B cell (primary cell): Measurements from ENCODE around the gene SORT1. TPM values are rescaled to one million over a fixed set of nuclear protein-coding genes. Genes with fewer than 3 reads are reported as not detected.

Experiments used
- ATAC-seq: fragments of 200-7000 bp; cut with Tn5 transposase; one replicate; pipeline ENCODE4 v1.10.0; 2021; ENCODE audit warnings: low read depth, mild to moderate bottlenecking, moderate number of reproducible peaks, moderate library complexity
- CTCF ChIA-PET: fragments of 350-600 bp; sonication (Branson Sonifier 250); formaldehyde crosslinking; loops from one replicate; lab custom pipeline; 2021; ENCODE audit warnings: antibody characterized with exemption, inconsistent platforms; lab: Charles Lee
- POLR2A ChIA-PET: fragments of 350-600 bp; sonication (Branson Sonifier 250); formaldehyde crosslinking; loops from one replicate; lab custom pipeline; 2021; ENCODE audit warnings: antibody characterized with exemption; lab: Charles Lee
- DNase-seq: peaks from one replicate; pipeline ENCODE4 v3.0.0; 2013
- H2AFZ ChIP-seq: 2 replicates; pipeline ENCODE4 v1.6.1; 2012; ENCODE audit warnings: mild to moderate bottlenecking, low read depth, low read length; ENCODE audit not compliant: insufficient read depth, poor library complexity, severe bottlenecking
- H3K27ac ChIP-seq, 2 donors: 1 replicate in 1 of 2; 2 replicates in 1 of 2; pipeline ENCODE4 v1.5.1; 2012 to 2013; ENCODE audit warnings: low read length in 2 of 2, mild to moderate bottlenecking in 2 of 2, moderate library complexity in 1 of 2
- H3K27me3 ChIP-seq, 4 experiments: fragments of 200-600 bp in 1 of 4; sonication (generic) in 1 of 4; replicated peaks in 1 of 4; 1 replicate in 2 of 4; 2 replicates in 2 of 4; pipeline versions ENCODE4 v1.6.1 to v1.7.0; 2013 to 2016; ENCODE audit warnings: low read length in 3 of 4, mild to moderate bottlenecking in 2 of 4, mixed read lengths in 1 of 4, moderate library complexity in 1 of 4; ENCODE audit not compliant: insufficient read depth in 4 of 4, control insufficient read depth in 3 of 4; ENCODE audit errors: control extremely low read depth in 1 of 4
- H3K36me3 ChIP-seq, 2 experiments: replicated peaks in 1 of 2; 1 replicate in 1 of 2; 2 replicates in 1 of 2; pipeline versions ENCODE4 v1.6.1 to v1.7.1; 2013; ENCODE audit warnings: low read length in 1 of 2; ENCODE audit not compliant: insufficient read depth in 2 of 2, control insufficient read depth in 1 of 2; ENCODE audit errors: control extremely low read depth in 1 of 2, extremely low read depth in 1 of 2
- H3K4me1 ChIP-seq, 2 donors: fragments of 200-600 bp in 1 of 2; sonication (generic) in 1 of 2; 1 replicate in 1 of 2; 2 replicates in 1 of 2; pipeline versions ENCODE4 v1.5.1 to v1.6.1; 2013 to 2017; ENCODE audit warnings: low read length in 2 of 2; ENCODE audit not compliant: control insufficient read depth in 2 of 2, insufficient read depth in 2 of 2
- H3K4me2 ChIP-seq: replicated peaks from 2 replicates; pipeline ENCODE3; 2012; ENCODE audit warnings: mild to moderate bottlenecking, low read depth, low read length; ENCODE audit not compliant: poor library complexity, severe bottlenecking
- H3K4me3 ChIP-seq, 5 experiments: fragments of 200-600 bp in 1 of 5; sonication (generic) in 1 of 5; 1 replicate in 3 of 5; 2 replicates in 2 of 5; pipeline versions ENCODE4 v1.5.1 to v1.7.0; 2011 to 2016; ENCODE audit warnings: low read length in 4 of 5, mild to moderate bottlenecking in 4 of 5, low read depth in 2 of 5, control low read depth in 1 of 5, moderate library complexity in 1 of 5; ENCODE audit not compliant: insufficient read depth in 1 of 5; ENCODE audit errors: control extremely low read depth in 1 of 5, extremely low read depth in 1 of 5
- H3K79me2 ChIP-seq: fragments of 200-600 bp; sonication (generic); one replicate; pipeline ENCODE4 v1.6.0; 2016; ENCODE audit warnings: low read length; ENCODE audit not compliant: control insufficient read depth, insufficient read depth
- H3K9ac ChIP-seq: fragments of 200-600 bp; sonication (generic); 2 replicates; pipeline ENCODE4 v1.6.1; 2017; ENCODE audit warnings: mild to moderate bottlenecking, low read length, moderate library complexity
- H3K9me3 ChIP-seq, 3 donors: one replicate each; pipeline versions ENCODE4 v1.6.1 to v1.7.1; 2013; ENCODE audit warnings: low read length in 2 of 3; ENCODE audit not compliant: control insufficient read depth in 2 of 3, insufficient read depth in 1 of 3; ENCODE audit errors: control extremely low read depth in 1 of 3
- H4K20me1 ChIP-seq: 2 replicates; pipeline ENCODE4 v1.6.0; 2012; ENCODE audit warnings: mild to moderate bottlenecking, low read length; ENCODE audit not compliant: insufficient read depth, control insufficient read depth, poor library complexity, severe bottlenecking
- H3K27ac Mint-ChIP-seq: one replicate; pipeline ENCODE4 v1.8.0; 2021; ENCODE audit warnings: mixed read lengths
- H3K27me3 Mint-ChIP-seq: one replicate; pipeline ENCODE4 v1.8.0; 2021; ENCODE audit warnings: mixed read lengths
- H3K4me1 Mint-ChIP-seq: one replicate; pipeline ENCODE4 v1.8.0; 2021; ENCODE audit warnings: mixed read lengths
- H3K4me3 Mint-ChIP-seq: one replicate; pipeline ENCODE4 v1.8.0; 2021; ENCODE audit warnings: mixed read lengths
- H3K9me3 Mint-ChIP-seq: one replicate; pipeline ENCODE4 v1.8.0; 2022; ENCODE audit warnings: mixed read lengths; ENCODE audit not compliant: insufficient read depth
- EZH2 ChIP-seq: IDR thresholded peaks from 2 replicates; pipeline ENCODE4 v1.6.1; 2012; ENCODE audit warnings: borderline replicate concordance, low read depth, mild to moderate bottlenecking, moderate library complexity, low read length; ENCODE audit not compliant: insufficient read depth, poor library complexity, severe bottlenecking
- WGBS: methylation state at CpG from one replicate; pipeline ENCODE4 v1.1.5; 2013; ENCODE audit warnings: missing lambda C conversion rate; ENCODE audit not compliant: insufficient coverage; 5-methylcytosine and 5-hydroxymethylcytosine counted together
- intact Hi-C: fragments of 100-400 bp; cut with micrococcal nuclease; formaldehyde crosslinking; loops from one replicate; pipeline ENCODE4 v1.10.0; 2022
- polyA plus RNA-seq: library from polyadenylated mRNA; depleted of rRNA; stranded (reverse); fragments of >200 nt; gene quantifications from 2 replicates; pipeline ENCODE4 v1.2.3, GENCODE V29; 2012
- total RNA-seq, 2 donors: library from RNA; stranded (reverse); fragments of 120-200 nt in 1 of 2; gene quantifications; 1 replicate in 1 of 2; 2 replicates in 1 of 2; pipeline versions ENCODE4 v1.2.3 to v1.2.4, GENCODE V29; 2013 to 2022
- TF ChIP-seq, protein P1 (sequence below): fragments of 200-600 bp; IDR thresholded peaks from one replicate; pipeline ENCODE4 v1.8.0; 2022; ENCODE audit warnings: antibody characterized with exemption, mild to moderate bottlenecking

The SORT1 gene
- total and polyA plus RNA-seq, 2 donors (not counting 1 experiment from before 2014, with no cell fraction given) = 0.13 to 0.25 TPM

DNA sequence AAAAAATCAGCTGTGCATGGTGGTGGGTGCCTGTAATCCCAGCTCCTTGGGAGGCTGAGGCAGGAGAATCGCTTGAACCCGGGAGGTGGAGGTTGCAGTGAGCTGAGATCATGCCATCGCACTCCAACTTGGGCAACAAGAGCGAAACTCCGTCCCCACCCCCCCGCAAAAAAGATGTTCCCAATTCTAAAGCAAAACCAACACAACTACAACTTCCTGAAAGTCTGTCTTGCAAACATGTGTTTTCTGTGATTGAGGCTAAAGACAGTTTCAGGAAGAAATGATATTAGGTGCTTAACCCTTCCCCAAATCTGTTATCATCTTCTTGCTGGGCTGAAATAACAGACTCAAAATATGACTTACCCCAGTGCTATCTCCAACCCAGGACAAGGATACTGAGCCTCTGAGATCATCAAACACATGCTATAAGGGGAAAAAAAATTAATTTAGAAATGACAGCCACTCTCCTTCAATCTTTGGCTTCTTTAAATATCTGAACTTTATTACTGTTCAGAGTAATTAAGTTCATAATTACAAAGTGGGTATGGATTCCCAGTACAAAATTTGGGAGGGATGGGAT lies 28.5 kb downstream of the SORT1 start:
- H2AFZ ChIP-seq = no peak overlapping the region
- ATAC-seq (no peak), DNase-seq (no peak)
- H3K9me3 ChIP-seq = peaks cover 0 to 4% (median 0%) of the 10 kb centered on the region in 3 donors
- no peaks in the 10 kb centered on the region for H4K20me1 ChIP-seq
- POLR2A ChIA-PET = no interaction called here
- H3K27me3 Mint-ChIP-seq = peaks cover 52% of the 10 kb centered on the region
- peaks cover 2% of the 10 kb centered on the region for H3K4me1 Mint-ChIP-seq
- CTCF ChIA-PET = no interaction called here
- no peak overlapping the region for H3K4me2 ChIP-seq
- H3K4me1 ChIP-seq = no peaks in the 10 kb centered on the region
- H3K4me3 ChIP-seq = no peak overlapping the region
- peaks cover 0 to 14% (median 7%) of the 10 kb centered on the region in 4 experiments for H3K27me3 ChIP-seq
- H3K36me3 ChIP-seq = no peaks in the 10 kb centered on the region
- no peak overlapping the region for H3K27ac ChIP-seq
- no CpG with 5 or more reads among the region's 6 CpGs for WGBS
- H3K4me3 Mint-ChIP-seq = no peak overlapping the region
- intact Hi-C loops = no loop called here
- H3K79me2 ChIP-seq = no peaks in the 10 kb centered on the region
- no peak overlapping the region for H3K27ac Mint-ChIP-seq
- no peaks in the 10 kb centered on the region for H3K9me3 Mint-ChIP-seq
- TF ChIP-seq, protein P1, sequence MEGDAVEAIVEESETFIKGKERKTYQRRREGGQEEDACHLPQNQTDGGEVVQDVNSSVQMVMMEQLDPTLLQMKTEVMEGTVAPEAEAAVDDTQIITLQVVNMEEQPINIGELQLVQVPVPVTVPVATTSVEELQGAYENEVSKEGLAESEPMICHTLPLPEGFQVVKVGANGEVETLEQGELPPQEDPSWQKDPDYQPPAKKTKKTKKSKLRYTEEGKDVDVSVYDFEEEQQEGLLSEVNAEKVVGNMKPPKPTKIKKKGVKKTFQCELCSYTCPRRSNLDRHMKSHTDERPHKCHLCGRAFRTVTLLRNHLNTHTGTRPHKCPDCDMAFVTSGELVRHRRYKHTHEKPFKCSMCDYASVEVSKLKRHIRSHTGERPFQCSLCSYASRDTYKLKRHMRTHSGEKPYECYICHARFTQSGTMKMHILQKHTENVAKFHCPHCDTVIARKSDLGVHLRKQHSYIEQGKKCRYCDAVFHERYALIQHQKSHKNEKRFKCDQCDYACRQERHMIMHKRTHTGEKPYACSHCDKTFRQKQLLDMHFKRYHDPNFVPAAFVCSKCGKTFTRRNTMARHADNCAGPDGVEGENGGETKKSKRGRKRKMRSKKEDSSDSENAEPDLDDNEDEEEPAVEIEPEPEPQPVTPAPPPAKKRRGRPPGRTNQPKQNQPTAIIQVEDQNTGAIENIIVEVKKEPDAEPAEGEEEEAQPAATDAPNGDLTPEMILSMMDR = no peak
- no peak for TF ChIP-seq EZH2
- H3K9ac ChIP-seq = no peak overlapping the region

DNA sequence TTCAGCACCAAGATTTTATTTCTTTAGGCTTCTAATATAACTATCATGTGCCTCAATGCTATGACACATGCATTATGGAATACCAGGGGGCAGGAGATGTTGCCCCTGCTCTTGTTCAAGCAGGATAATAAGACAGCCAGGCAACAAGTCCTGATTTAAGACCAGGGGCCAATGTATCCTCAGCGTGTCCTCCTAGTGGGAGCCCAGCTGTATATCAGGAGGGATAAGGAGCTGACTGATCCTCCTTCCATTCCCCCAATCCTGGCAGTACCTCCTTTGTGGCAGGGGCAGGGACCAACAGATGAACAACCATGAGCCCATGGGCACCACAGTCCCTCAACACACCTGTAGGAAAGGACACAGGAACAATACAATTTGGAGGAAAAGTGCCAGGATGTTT lies 29.3 kb downstream of the SORT1 start:
- no peak overlapping the region for H3K27ac ChIP-seq
- no peaks in the 10 kb centered on the region for H4K20me1 ChIP-seq
- WGBS = 100% methylated on average over 1 of the region's 1 CpG
- DNase-seq (no peak), ATAC-seq (no peak)
- TF ChIP-seq, protein P1 = no peak
- TF ChIP-seq EZH2 = no peak
- no peak overlapping the region for H2AFZ ChIP-seq
- no peak overlapping the region for H3K4me2 ChIP-seq
- no peaks in the 10 kb centered on the region for H3K36me3 ChIP-seq
- no peaks in the 10 kb centered on the region for H3K4me1 ChIP-seq
- Mint-ChIP-seq H3K9me3 (no peaks in the 10 kb centered on the region), H3K4me1 (peaks cover 2% of the 10 kb centered on the region), H3K4me3 (no peak overlapping the region), H3K27me3 (peaks cover 59% of the 10 kb centered on the region), H3K27ac (no peak overlapping the region)
- H3K27me3 ChIP-seq = peaks cover 0 to 11% (median 7%) of the 10 kb centered on the region in 4 experiments
- intact Hi-C loops = no loop called here
- no peak overlapping the region for H3K4me3 ChIP-seq
- no peaks in the 10 kb centered on the region for H3K79me2 ChIP-seq
- H3K9ac ChIP-seq = no peak overlapping the region
- no peaks in the 10 kb centered on the region for H3K9me3 ChIP-seq
- CTCF ChIA-PET = no interaction called here
- POLR2A ChIA-PET = no interaction called here
